Thyroid gland (tissue), 4 donors: ENCODE data around the gene TOX4.

Experiments used
- POLR2A ChIP-seq, 2 donors: fragments of 450-650 bp; IDR thresholded peaks; one replicate each; pipeline ENCODE4 v1.6.1; 2017; ENCODE audit warnings: antibody characterized with exemption in 2 of 2, mild to moderate bottlenecking in 2 of 2, moderate library complexity in 1 of 2
- TF ChIP-seq, protein P1 (sequence below), 6 experiments: fragments of 200-600 bp in 3 of 6; fragments of 450-650 bp in 3 of 6; sonication (generic) in 3 of 6; IDR thresholded peaks; one replicate each; pipeline ENCODE4 v1.5.1; 2016 to 2019; ENCODE audit warnings: antibody characterized with exemption in 6 of 6, mild to moderate bottlenecking in 2 of 6, inconsistent platforms in 1 of 6, moderate library complexity in 1 of 6

DNA sequence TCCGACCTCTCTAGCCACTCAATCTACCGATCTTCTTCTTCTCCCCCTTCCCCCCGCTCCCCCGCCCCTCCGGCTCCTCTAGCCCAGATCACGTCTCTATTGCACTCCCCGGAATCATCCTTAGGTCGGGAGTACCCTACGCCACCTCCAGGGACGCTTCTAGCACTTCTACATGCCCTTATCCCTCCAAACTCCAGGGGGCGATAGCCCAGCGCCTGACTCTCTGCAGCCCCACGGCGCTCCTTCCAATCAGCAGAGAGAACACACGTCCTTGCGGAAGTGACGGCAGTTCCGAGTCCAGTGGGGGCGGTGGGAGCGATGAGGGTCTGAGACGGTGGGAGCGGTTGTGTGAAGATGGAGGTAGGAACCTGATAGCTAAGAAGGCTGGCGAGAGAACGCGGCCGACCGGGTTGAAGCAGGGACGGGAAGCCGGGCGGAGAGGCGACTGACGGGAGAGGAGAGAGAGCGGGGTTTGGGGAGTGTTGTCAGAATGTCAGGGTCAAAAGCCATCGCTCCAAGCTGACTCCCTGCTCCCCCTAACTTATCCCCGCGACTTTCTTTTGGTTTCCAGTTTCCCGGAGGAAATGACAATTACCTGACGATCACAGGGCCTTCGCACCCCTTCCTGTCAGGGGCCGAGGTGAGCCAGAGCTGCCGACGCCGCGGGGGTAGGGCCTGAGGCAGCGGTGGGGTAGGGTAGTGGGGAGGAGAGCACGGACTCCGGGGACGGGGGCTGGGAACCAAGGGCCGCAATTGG lies at the start of gene TOX4, which contains the start of gene RAB2B:
- TF ChIP-seq, protein P1, sequence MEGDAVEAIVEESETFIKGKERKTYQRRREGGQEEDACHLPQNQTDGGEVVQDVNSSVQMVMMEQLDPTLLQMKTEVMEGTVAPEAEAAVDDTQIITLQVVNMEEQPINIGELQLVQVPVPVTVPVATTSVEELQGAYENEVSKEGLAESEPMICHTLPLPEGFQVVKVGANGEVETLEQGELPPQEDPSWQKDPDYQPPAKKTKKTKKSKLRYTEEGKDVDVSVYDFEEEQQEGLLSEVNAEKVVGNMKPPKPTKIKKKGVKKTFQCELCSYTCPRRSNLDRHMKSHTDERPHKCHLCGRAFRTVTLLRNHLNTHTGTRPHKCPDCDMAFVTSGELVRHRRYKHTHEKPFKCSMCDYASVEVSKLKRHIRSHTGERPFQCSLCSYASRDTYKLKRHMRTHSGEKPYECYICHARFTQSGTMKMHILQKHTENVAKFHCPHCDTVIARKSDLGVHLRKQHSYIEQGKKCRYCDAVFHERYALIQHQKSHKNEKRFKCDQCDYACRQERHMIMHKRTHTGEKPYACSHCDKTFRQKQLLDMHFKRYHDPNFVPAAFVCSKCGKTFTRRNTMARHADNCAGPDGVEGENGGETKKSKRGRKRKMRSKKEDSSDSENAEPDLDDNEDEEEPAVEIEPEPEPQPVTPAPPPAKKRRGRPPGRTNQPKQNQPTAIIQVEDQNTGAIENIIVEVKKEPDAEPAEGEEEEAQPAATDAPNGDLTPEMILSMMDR (IDR thresholded peaks at IDR 0.05): peak; percentile 88 to 100 (median 98)
- peak in 1 of 2 donors; percentile 58 for TF ChIP-seq POLR2A (IDR thresholded peaks at IDR 0.05)
